K562 (cell line): ENCODE results near the gene IFNA6. TPM values are rescaled to one million over a fixed set of nuclear protein-coding genes. Genes with fewer than 3 reads are reported as not detected.

Experiments
- HDAC8 ChIP-seq: fragments of 450-650 bp; IDR thresholded peaks from 2 replicates; pipeline ENCODE4 v1.6.1; 2016; ENCODE audit warnings: mild to moderate bottlenecking, missing genetic modification characterization, moderate library complexity, missing compliant biosample characterization
- PREB ChIP-seq: sonication (generic); formaldehyde crosslinking; IDR thresholded peaks from 2 replicates; pipeline ENCODE4 v1.8.1; 2023; ENCODE audit warnings: mild to moderate bottlenecking, missing genetic modification reagents
- PTRF ChIP-seq: fragments of 450-650 bp; IDR thresholded peaks from 2 replicates; pipeline ENCODE4 v1.6.1; 2016; ENCODE audit warnings: mild to moderate bottlenecking, missing genetic modification characterization, missing compliant biosample characterization
- polyA plus RNA-seq, 8 experiments: library from polyadenylated mRNA; depleted of rRNA in 4 of 8; stranded (reverse) in 5 of 8; unstranded in 3 of 8; fragments of >200 nt; fragmentation: Nextera tagmentation in 2 of 8; fragmentation: Illumina TruSeq in 1 of 8; extraction: Ambion mirVana in 2 of 8; extraction: Trizol in 1 of 8; gene quantifications; 2 replicates each; pipeline versions ENCODE4 v1.2.1 to v1.2.3, GENCODE V29; 2011 to 2014; ENCODE audit warnings: inconsistent platforms in 1 of 8, missing spikeins in 1 of 8
- total RNA-seq, 7 experiments: library from RNA; depleted of rRNA in 6 of 7; stranded (reverse); fragments of >200 nt in 6 of 7; fragmentation: Illumina TruSeq in 2 of 7; extraction: Trizol in 2 of 7; gene quantifications; 2 replicates each; pipeline versions ENCODE4 v1.2.1 to v1.2.3, GENCODE V29; 2011 to 2021; ENCODE audit warnings: low replicate concordance in 1 of 7
- TF ChIP-seq, protein P1 (sequence below): fragments of 200-600 bp; sonication (generic); IDR thresholded peaks from one replicate; pipeline ENCODE4 v1.6.1; 2012; ENCODE audit warnings: mild to moderate bottlenecking, low read depth, low read length, inconsistent platforms
- TF ChIP-seq, protein P2 (sequence below): fragments of 250-450 bp; sonication (Bioruptor Pico); IDR thresholded peaks from 2 replicates; pipeline ENCODE4 v1.4.0; 2020

IFNA6 gene
- total and polyA plus RNA-seq, 9 of the 15 experiments (the other 6 are each of a cell fraction or from before 2014, with no cell fraction given) = not detected

- TF ChIP-seq, protein P1, sequence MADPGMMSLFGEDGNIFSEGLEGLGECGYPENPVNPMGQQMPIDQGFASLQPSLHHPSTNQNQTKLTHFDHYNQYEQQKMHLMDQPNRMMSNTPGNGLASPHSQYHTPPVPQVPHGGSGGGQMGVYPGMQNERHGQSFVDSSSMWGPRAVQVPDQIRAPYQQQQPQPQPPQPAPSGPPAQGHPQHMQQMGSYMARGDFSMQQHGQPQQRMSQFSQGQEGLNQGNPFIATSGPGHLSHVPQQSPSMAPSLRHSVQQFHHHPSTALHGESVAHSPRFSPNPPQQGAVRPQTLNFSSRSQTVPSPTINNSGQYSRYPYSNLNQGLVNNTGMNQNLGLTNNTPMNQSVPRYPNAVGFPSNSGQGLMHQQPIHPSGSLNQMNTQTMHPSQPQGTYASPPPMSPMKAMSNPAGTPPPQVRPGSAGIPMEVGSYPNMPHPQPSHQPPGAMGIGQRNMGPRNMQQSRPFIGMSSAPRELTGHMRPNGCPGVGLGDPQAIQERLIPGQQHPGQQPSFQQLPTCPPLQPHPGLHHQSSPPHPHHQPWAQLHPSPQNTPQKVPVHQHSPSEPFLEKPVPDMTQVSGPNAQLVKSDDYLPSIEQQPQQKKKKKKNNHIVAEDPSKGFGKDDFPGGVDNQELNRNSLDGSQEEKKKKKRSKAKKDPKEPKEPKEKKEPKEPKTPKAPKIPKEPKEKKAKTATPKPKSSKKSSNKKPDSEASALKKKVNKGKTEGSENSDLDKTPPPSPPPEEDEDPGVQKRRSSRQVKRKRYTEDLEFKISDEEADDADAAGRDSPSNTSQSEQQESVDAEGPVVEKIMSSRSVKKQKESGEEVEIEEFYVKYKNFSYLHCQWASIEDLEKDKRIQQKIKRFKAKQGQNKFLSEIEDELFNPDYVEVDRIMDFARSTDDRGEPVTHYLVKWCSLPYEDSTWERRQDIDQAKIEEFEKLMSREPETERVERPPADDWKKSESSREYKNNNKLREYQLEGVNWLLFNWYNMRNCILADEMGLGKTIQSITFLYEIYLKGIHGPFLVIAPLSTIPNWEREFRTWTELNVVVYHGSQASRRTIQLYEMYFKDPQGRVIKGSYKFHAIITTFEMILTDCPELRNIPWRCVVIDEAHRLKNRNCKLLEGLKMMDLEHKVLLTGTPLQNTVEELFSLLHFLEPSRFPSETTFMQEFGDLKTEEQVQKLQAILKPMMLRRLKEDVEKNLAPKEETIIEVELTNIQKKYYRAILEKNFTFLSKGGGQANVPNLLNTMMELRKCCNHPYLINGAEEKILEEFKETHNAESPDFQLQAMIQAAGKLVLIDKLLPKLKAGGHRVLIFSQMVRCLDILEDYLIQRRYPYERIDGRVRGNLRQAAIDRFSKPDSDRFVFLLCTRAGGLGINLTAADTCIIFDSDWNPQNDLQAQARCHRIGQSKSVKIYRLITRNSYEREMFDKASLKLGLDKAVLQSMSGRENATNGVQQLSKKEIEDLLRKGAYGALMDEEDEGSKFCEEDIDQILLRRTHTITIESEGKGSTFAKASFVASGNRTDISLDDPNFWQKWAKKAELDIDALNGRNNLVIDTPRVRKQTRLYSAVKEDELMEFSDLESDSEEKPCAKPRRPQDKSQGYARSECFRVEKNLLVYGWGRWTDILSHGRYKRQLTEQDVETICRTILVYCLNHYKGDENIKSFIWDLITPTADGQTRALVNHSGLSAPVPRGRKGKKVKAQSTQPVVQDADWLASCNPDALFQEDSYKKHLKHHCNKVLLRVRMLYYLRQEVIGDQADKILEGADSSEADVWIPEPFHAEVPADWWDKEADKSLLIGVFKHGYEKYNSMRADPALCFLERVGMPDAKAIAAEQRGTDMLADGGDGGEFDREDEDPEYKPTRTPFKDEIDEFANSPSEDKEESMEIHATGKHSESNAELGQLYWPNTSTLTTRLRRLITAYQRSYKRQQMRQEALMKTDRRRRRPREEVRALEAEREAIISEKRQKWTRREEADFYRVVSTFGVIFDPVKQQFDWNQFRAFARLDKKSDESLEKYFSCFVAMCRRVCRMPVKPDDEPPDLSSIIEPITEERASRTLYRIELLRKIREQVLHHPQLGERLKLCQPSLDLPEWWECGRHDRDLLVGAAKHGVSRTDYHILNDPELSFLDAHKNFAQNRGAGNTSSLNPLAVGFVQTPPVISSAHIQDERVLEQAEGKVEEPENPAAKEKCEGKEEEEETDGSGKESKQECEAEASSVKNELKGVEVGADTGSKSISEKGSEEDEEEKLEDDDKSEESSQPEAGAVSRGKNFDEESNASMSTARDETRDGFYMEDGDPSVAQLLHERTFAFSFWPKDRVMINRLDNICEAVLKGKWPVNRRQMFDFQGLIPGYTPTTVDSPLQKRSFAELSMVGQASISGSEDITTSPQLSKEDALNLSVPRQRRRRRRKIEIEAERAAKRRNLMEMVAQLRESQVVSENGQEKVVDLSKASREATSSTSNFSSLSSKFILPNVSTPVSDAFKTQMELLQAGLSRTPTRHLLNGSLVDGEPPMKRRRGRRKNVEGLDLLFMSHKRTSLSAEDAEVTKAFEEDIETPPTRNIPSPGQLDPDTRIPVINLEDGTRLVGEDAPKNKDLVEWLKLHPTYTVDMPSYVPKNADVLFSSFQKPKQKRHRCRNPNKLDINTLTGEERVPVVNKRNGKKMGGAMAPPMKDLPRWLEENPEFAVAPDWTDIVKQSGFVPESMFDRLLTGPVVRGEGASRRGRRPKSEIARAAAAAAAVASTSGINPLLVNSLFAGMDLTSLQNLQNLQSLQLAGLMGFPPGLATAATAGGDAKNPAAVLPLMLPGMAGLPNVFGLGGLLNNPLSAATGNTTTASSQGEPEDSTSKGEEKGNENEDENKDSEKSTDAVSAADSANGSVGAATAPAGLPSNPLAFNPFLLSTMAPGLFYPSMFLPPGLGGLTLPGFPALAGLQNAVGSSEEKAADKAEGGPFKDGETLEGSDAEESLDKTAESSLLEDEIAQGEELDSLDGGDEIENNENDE = no peak
- TF ChIP-seq PTRF (tag) (no peak), HDAC8 (tag) (no peak), PREB (CRISPR knock-in tag) (no peak)
- TF ChIP-seq, protein P2, sequence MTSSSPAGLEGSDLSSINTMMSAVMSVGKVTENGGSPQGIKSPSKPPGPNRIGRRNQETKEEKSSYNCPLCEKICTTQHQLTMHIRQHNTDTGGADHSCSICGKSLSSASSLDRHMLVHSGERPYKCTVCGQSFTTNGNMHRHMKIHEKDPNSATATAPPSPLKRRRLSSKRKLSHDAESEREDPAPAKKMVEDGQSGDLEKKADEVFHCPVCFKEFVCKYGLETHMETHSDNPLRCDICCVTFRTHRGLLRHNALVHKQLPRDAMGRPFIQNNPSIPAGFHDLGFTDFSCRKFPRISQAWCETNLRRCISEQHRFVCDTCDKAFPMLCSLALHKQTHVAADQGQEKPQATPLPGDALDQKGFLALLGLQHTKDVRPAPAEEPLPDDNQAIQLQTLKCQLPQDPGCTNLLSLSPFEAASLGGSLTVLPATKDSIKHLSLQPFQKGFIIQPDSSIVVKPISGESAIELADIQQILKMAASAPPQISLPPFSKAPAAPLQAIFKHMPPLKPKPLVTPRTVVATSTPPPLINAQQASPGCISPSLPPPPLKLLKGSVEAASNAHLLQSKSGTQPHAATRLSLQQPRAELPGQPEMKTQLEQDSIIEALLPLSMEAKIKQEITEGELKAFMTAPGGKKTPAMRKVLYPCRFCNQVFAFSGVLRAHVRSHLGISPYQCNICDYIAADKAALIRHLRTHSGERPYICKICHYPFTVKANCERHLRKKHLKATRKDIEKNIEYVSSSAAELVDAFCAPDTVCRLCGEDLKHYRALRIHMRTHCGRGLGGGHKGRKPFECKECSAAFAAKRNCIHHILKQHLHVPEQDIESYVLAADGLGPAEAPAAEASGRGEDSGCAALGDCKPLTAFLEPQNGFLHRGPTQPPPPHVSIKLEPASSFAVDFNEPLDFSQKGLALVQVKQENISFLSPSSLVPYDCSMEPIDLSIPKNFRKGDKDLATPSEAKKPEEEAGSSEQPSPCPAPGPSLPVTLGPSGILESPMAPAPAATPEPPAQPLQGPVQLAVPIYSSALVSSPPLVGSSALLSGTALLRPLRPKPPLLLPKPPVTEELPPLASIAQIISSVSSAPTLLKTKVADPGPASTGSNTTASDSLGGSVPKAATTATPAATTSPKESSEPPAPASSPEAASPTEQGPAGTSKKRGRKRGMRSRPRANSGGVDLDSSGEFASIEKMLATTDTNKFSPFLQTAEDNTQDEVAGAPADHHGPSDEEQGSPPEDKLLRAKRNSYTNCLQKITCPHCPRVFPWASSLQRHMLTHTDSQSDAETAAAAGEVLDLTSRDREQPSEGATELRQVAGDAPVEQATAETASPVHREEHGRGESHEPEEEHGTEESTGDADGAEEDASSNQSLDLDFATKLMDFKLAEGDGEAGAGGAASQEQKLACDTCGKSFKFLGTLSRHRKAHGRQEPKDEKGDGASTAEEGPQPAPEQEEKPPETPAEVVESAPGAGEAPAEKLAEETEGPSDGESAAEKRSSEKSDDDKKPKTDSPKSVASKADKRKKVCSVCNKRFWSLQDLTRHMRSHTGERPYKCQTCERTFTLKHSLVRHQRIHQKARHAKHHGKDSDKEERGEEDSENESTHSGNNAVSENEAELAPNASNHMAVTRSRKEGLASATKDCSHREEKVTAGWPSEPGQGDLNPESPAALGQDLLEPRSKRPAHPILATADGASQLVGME (CRISPR knock-in tag) = no peak
These were observed 31.0 kb upstream of the IFNA6 start (continued) for GRCh38 chr9:21381448-21382339.
